ENCODE results near the gene IGFLR1. TPM values are rescaled to one million over a fixed set of nuclear protein-coding genes. Genes with fewer than 3 reads are reported as not detected.

The IGFLR1 gene
- total and polyA plus RNA-seq, 2 of the 4 experiments (the other 2 are of a cell fraction): 0.72 to 2.7 TPM

DNA sequence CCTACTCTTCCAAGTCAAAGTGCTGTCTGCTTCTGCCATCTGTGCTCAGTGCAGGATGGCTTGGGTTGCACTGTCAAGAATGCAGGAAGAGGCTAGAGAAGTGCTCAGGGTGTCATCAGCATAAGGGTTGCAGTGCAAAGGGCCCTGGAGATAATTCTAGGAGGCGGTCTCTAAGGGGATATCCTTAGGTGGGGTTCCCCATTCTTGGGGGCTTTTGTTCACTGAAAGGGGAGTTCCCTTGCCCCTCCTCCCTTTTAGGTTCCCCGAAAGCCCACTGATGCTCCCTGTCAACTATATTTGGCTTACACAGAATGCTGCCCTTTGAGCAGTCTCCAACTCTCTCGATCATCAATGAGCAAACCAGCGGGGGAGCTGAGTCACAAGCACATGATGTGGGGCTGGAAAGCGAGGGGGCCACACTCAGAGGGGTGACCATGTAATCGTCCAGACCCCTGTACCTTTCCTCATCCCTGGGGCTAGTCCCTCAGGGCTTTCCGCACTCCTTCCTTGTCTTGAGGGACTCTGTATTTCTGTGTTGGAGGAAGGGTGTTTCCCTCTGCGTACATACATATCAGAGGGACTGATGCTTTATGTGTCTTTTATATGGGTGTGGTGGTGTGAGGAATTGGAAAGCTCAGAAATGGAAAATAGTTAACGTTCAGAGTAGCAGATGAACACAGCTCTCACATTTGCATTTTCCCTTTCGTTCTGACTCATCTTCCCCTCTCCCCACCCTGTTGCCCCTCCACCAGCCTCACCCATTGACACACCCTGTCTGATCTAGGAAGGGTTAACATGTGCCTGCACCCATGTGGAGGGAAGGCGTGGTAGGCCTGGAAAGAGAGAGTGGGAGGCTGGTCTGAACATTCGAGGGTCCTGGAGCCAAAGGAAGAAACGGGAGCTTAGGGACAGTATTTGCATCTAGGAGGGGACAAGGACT is 31.2 kb downstream of the IGFLR1 start:
- Histone ChIP-seq H3K27ac (ENCODE audit: insufficient read depth, low read length) (no peak overlapping the region), H3K4ac (ENCODE audit: low read depth, low read length) (no peak overlapping the region), H2BK15ac (ENCODE audit: low read depth, low read length) (no peak overlapping the region), H3K4me3 (ENCODE audit: insufficient read depth, low read depth, low read length) (no peak overlapping the region), H3K27me3 (ENCODE audit: control insufficient read depth, insufficient read depth, low read length) (no peaks in the 10 kb centered on the region), H3K23ac (ENCODE audit: low read depth, low read length) (no peak overlapping the region), H4K8ac (ENCODE audit: low read depth in 2 of 2, low read length in 2 of 2) (no peak overlapping the region), H3K79me1 (ENCODE audit: low read depth in 1 of 2, low read length in 2 of 2) (peaks cover 0 to 6% of the 10 kb centered on the region in 2 experiments; a peak in 1 of 4 replicates), H3K18ac (ENCODE audit: low read depth, low read length) (no peak overlapping the region), H2AK9ac (replicated peaks; ENCODE audit: low read depth, low read length, poor library complexity) (no peak overlapping the region), H2BK5ac (ENCODE audit: low read depth, low read length, poor library complexity, severe bottlenecking) (no peak overlapping the region), H4K5ac (ENCODE audit: low read depth, low read length) (no peak overlapping the region), H3K56ac (ENCODE audit: extremely low read depth, insufficient read depth, low read length) (no peak overlapping the region), H3K4me2 (ENCODE audit: low read depth, low read length) (no peak overlapping the region), H3K9ac (ENCODE audit: low read depth, low read length) (no peak overlapping the region), H4K91ac (ENCODE audit: insufficient read depth, low read depth, low read length) (no peak overlapping the region), H3K14ac (replicated peaks; ENCODE audit: low read depth, low read length) (no peak overlapping the region), H4K20me1 (ENCODE audit: insufficient read depth, low read length) (no peaks in the 10 kb centered on the region), H3K36me3 (ENCODE audit: control insufficient read depth, insufficient read depth, low read length) (no peaks in the 10 kb centered on the region), H2AK5ac (ENCODE audit: low read depth, low read length) (no peak overlapping the region), H2BK20ac (ENCODE audit: low read depth, low read length) (no peak overlapping the region), H2AFZ (replicated peaks; ENCODE audit: low read length, poor library complexity) (no peak overlapping the region), H3K4me1 (ENCODE audit: control insufficient read depth, insufficient read depth, low read length) (peaks cover 5% of the 10 kb centered on the region), H3K9me3 (ENCODE audit: control insufficient read depth, insufficient read depth, low read length) (no peaks in the 10 kb centered on the region), H3K9me1 (ENCODE audit: insufficient read depth, low read length) (no peaks in the 10 kb centered on the region), H2BK120ac (ENCODE audit: low read depth, low read length) (no peak overlapping the region)
- POLR2A ChIA-PET (ENCODE audit: unreplicated experiment): no interaction called here
- CTCF ChIA-PET: no interaction called here
- dilution Hi-C loops (cut with HindIII; ENCODE audit: low sequenced_read_pairs, unreplicated experiment) (no loop called here), in situ Hi-C loops (cut with MboI; ENCODE audit: low sequenced_read_pairs) (no loop called here), intact Hi-C loops (cut with micrococcal nuclease) (no loop called here)
- BruUV-seq (replicated peaks): no TSS peak
- DNase-seq (no peak), ATAC-seq (ENCODE audit: low read depth) (no peak)
- TF ChIP-seq NFE2L2 (IDR thresholded peaks at IDR 0.05; ENCODE audit: low read depth, low read length) (no peak), FOS (IDR thresholded peaks at IDR 0.05; ENCODE audit: low read depth, low read length) (no peak), RAD21 (IDR thresholded peaks at IDR 0.05; ENCODE audit: low read length) (no peak), MAFK (IDR thresholded peaks at IDR 0.05; ENCODE audit: low read depth, low read length) (no peak)
- no CpG with 5 or more reads among the region's 13 CpGs for WGBS, 2 experiments (ENCODE audit: extremely low coverage in 2 of 2, insufficient read length in 1 of 2)
